22Rv1 (cell line): ENCODE measurements around the gene DMRTB1.

ENCODE experiments used
- H3K27ac ChIP-seq: fragments of 450-650 bp; 2 replicates; pipeline ENCODE4 v1.5.1; 2017
- ZFX ChIP-seq: fragments of 450-650 bp; IDR thresholded peaks from 2 replicates; pipeline ENCODE4 v1.6.1; 2017; ENCODE audit warnings: antibody characterized with exemption, borderline replicate concordance
- TF ChIP-seq, protein P1 (sequence below): fragments of 450-650 bp; IDR thresholded peaks from 2 replicates; pipeline ENCODE4 v1.5.1; 2017; ENCODE audit warnings: mild to moderate bottlenecking

Gene DMRTB1

DNA sequence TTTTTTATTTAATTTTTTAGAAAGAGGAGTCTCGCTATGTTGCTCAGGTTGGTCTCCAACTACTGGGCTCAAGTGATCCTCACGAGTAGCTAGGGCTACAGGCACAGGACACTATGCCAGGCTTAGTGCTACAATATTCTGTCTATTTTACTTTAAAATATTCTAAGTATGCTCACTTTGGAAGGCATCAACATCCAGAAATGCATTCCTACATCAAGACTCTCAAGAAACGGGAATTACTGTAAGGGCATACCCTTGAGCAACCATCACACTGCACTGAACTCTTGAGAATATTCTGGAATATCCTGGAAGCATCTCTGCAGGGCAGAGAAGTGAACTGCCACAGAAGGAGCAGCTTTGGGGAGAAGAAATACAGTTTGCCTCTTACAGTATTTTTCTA lies 565 bp upstream of the DMRTB1 start:
- TF ChIP-seq ZFX = no peak

DNA sequence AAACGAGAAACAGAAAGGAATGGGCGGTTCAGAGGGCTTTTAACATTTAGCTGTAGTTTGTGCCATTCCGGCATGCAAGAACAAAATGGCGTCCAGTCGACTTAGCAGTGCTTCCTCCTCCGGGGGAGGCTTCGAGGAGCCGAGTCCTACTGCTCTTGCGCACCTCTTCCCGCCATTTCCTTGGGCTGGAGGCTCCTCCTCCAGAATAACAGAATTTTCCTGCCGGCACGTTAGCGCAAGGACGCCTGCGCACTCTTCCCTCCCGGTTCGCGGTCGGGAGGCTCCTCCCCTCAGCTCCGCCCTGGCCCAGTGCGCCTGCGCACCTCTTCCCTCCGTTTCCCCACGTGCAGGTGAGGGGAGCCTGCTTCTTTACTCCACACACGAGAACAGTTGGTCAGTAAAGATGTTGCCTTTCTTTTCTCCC lies 1.0 kb downstream of the DMRTB1 start:
- H3K27ac ChIP-seq = no peak overlapping the region
- TF ChIP-seq ZFX = no peak
- TF ChIP-seq, protein P1, sequence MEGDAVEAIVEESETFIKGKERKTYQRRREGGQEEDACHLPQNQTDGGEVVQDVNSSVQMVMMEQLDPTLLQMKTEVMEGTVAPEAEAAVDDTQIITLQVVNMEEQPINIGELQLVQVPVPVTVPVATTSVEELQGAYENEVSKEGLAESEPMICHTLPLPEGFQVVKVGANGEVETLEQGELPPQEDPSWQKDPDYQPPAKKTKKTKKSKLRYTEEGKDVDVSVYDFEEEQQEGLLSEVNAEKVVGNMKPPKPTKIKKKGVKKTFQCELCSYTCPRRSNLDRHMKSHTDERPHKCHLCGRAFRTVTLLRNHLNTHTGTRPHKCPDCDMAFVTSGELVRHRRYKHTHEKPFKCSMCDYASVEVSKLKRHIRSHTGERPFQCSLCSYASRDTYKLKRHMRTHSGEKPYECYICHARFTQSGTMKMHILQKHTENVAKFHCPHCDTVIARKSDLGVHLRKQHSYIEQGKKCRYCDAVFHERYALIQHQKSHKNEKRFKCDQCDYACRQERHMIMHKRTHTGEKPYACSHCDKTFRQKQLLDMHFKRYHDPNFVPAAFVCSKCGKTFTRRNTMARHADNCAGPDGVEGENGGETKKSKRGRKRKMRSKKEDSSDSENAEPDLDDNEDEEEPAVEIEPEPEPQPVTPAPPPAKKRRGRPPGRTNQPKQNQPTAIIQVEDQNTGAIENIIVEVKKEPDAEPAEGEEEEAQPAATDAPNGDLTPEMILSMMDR = no peak

More for the DNA sequence above, 565 bp upstream of the DMRTB1 start:
- no peak overlapping the region for H3K27ac ChIP-seq

DNA sequence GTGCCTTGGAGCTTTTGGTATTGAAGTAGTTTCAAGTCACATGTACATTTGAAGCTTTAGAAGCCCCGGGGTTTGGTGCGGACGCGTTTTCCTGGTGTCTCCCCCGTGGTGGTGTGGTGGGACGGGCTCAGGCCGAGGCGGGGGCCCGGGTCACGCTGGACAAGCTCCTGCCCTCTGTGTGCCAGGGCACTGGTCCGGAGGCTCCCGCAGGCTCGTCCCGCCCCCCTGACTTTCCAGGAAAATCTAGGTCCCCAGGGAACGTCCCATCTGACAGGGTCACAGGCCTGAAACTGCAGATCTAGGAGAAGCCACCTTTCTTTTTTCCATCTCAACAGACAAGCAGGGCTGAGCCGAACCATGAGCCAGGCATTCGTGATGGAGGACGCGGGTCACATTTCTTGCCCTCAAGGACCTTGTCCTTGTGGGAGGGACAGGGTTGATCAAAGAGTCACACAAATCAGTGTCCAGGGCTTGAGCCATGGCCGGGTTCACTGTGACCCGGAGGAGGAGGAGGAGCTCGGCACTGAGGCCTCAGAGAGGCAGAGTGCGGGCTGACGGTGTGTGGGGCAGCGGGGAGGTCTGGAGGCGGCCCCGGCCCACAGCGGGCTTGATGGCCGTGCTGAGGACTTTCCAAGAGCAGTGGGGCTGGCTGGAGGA lies 1.6 kb downstream of the DMRTB1 start:
- H3K27ac ChIP-seq = no peak overlapping the region
- no peak for TF ChIP-seq ZFX
- TF ChIP-seq, protein P1 = no peak

DNA sequence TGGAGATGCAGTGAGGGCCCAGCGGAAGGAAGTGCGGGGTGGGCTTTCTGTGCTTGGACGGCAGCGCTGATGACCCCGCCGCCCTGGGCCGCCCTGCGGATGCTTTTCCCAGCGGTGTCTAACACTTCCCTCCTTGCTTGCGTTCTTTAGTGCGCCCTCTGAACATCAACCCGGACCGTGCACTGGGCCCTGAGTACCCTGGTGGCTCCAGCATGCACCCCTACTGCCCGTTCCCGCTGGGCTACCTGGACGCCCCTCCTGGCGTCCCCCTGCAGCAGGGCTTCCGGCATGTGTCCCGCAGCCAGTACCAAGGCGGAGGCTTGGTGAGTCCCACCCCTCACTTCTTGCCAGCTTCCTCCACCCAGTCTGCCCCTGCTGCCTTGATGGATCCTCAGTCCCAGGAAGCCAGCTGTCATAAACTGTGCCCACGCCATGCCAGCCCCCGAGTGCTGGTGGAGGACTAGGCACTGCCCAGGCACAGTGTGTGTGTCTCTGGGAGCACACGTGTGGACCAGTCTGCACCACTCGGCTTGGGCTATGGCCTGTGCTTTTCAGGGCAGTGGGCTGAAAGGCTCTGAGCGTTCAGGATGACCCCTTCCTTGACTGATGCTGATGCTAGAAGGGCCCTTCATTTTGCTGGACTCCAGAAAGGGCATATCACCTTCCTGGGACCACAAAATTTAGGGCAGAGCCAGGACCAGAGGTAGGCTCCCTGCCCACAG lies 2.3 kb downstream of the DMRTB1 start:
- H3K27ac ChIP-seq = no peak overlapping the region
- TF ChIP-seq ZFX = no peak
- TF ChIP-seq, protein P1 = no peak

DNA sequence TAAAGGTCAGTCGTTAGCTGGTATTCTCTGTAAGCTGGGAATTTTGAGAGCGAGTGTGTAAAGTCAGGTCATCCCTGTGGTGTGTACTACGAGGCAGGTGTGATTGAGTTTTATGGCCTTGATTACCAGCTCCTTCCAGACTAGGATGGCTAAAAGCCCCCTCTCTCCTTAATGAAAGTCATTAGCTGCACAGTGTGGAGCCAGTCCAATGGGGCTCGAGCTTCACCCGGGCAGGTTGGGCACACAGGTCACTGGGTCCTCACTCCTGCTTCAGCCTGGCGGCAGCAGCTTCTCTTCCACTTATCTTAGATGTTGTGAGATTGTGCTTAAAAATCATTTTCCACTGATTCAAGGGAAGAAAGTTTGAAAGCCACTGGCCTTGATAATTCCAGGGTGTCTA lies 3.0 kb downstream of the DMRTB1 start:
- no peak overlapping the region for H3K27ac ChIP-seq
- TF ChIP-seq ZFX = no peak
- TF ChIP-seq, protein P1 = no peak

DNA sequence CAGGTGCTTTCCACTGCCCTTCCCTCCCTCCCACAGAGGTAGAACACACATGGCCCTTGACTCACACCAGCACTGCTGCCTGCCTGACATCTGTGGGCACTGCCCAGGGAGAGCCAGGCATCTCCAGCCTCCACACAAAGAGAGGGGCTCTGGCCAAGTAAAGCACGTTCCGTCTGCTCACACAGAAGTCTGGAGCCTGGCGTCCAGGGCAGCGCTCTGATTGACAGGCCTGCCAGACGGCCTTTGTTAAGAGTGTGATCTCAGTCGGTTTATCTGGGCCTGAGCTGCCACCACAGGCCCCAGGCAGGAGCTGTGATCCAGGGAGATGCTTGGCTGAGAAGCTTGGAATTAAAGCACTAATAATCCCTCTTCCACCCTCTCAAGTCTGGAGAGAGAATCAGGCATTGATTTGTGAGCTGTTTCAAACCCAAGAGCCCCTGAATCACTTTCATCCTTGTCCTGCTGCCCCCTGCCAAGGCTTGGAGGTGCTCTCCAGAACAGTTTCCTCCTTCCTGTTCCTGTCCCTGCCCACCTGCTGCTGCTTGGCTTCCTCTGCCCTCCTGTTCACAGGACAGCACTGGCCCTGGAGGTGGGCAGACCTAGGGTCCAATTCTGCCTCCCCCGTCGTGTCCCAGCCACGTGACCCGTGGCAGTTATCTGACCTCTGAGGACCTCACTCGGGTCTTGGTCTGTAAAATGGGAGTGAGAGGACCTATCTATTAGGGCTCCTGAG lies 3.7 kb downstream of the DMRTB1 start:
- no peak overlapping the region for H3K27ac ChIP-seq
- TF ChIP-seq, protein P1 = no peak
- TF ChIP-seq ZFX = no peak

DNA sequence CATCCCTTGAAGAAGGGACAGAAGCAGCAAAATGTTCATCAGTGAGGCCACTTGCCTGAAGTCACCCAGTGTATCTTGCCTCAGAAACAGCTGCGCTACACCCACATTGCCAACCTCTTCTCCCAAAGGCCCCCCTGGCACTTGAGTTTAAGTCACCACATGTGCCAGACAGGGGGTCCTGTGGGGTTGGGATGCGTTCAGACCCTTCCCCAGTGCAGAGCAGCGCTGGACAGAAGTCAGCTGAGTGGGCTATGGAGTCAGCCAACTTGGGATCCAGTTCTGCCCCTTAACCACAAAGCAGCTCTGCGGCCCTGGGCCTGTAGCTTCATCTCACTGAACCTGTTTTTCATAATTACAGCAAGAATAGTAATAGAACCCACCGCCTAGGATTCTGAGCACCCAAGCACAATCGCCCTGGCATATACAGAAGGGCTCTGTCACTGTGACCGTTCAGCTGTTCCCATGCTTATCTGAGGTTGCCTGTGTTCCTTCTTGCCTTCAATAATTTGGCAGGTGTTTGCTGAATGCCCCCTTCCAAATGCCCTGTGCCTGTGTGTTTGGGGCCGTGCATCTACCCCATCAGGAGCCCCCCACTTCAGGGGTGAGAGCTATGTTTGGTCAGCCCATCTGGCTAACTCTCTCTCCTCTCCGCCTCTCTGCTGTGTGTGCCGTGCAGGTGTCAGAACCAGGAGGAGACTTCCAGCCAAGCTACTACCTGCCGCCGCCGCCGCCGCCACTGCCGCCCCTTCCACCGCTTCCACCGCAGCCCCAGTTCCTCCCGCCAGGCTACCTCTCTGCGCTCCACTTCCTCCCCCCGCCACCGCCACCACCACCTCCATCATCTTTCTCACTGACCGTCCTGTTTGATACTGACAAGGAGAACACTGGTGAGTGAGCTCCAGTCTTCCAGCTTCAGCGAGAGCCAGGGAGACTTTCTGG lies 5.0 kb downstream of the DMRTB1 start:
- H3K27ac ChIP-seq = no peak overlapping the region
- no peak for TF ChIP-seq ZFX
- TF ChIP-seq, protein P1 = no peak
